HG03342 (cell line): ENCODE results near the gene SEMA6B.

Source experiments
- ATAC-seq: cut with Tn5 transposase; IDR thresholded peaks from one replicate; pipeline ENCODE4 v1.9.1; 2021; ENCODE audit warnings: mild to moderate bottlenecking, moderate library complexity; ENCODE audit not compliant: unreplicated experiment

SEMA6B gene

DNA sequence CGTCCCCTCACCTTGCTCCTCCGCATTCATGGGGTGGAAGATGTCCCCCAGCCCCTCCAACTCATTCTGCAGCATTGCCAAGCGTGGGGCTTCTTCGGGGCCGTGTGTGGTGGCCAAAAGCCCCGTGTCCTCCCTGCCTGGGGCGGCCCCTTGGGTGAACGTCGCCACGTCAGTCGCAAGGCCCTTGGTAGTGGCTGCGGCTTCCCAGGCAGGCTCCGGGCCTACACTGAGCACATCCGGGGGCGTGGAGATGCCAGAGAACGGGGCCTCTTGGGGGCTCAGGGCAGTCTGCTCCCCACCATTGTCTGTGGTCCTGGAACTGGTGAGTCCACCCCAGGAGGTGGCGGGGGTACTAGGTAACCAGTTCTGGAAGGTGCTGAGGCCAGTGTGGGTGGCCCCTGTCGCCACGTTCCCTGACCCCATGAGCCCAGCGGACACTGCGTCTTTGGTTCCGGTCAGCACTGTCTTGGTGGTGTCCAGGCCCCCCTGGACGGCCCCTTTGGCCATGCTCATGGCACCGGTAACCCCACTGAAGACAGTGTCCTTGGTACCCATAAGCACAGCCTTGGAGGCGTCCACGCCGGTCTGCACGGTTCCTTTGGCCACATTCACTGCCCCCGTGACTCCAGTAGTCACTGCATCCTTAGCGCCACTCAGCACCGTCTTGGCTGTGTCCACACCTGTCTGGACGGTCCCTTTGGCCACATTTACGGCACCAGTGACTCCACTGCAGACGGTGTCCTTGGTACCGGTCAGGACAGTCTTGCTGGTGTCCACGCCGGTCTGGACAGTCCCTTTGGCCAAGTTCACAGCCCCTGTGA, 48.8 kb downstream of the SEMA6B start:
- ATAC-seq: no peak

DNA sequence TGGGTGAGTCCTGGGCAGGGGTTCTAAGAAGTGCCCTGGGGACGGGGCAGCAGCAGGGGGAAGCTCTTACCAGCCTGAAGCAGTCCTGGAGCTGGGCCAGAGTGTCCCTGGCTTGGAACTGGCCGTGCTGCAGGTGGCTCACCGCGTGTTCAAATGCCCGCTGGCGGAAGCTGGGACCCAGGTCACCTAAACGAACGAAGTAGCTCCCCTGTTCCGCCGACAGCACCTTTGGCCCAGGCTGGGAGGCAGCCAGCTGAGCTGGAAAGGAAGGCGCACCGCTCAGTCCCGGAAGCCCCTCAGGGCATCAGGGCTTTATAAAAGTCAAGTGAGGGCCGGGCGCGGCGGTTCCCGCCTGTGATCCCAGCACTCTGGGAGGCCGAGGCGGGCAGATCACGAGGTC, 50.8 kb downstream of the SEMA6B start:
- ATAC-seq: no peak

DNA sequence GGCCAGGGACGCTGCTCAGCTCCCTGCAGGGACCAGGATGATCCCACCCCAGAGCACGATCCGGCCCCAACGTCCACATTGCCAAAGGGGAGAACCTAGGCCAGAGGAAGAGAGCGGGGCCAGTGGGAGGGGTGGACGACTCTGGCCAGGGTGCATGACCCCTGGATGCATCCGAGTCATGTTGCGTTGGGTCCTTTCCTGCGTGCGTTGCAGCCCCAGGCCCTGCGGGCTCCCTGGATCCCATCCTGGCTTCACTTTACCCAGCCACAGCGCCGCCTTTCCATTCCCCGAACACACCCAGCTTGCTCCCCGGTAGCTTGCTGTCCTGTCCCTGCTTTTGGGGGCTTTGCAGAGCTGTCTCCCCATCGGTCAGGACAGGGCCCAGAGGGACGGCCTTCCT, 51.7 kb downstream of the SEMA6B start:
- ATAC-seq: no peak

DNA sequence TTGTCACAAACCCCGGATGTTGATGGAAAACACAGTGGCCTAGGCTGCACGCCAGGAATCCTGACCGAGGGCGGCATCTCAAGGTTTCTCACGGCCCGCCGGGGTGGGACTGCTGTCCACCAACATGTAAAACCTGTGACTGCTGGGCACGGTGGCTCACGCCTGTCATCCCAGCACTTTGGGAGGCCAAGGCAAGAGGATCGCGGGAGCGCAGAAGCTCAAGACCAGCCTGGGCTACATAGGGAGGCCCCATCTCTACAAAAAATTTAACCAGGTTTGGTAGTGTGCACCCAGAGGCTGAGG, 52.4 kb downstream of the SEMA6B start:
- no peak for ATAC-seq

DNA sequence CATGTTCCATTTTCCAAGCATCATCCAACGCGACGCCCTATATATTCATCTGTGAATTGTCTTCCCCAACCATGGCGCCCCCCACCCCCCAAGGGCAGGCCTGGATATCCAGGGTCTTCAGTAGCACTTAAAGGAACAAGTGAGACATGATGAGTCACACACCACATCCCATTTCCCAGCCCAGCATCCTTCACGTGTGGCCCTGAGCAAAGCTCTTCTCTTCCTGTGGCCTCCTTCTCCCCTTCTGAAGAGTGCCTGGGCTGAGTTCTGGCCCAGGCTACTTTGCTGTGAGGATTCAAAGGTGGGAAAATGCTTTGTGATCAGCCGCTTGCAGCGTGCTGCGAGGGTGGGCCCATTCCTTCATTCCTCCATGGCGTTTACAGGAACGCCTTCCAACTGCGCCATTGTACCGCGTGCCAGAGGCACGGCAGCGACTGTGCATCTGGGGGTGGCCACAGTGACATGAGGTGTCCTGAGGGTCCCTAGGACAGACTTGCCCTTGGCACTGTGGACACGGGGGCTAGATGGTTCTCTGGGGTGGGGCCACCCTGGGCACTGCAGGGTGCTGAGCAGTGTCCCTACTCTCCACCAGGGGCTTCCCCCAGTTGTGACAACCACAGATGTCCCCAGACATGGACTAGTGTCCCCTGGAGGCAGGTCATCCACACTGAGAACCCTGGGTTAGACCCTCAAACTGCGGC, 52.9 kb downstream of the SEMA6B start:
- no peak for ATAC-seq

DNA sequence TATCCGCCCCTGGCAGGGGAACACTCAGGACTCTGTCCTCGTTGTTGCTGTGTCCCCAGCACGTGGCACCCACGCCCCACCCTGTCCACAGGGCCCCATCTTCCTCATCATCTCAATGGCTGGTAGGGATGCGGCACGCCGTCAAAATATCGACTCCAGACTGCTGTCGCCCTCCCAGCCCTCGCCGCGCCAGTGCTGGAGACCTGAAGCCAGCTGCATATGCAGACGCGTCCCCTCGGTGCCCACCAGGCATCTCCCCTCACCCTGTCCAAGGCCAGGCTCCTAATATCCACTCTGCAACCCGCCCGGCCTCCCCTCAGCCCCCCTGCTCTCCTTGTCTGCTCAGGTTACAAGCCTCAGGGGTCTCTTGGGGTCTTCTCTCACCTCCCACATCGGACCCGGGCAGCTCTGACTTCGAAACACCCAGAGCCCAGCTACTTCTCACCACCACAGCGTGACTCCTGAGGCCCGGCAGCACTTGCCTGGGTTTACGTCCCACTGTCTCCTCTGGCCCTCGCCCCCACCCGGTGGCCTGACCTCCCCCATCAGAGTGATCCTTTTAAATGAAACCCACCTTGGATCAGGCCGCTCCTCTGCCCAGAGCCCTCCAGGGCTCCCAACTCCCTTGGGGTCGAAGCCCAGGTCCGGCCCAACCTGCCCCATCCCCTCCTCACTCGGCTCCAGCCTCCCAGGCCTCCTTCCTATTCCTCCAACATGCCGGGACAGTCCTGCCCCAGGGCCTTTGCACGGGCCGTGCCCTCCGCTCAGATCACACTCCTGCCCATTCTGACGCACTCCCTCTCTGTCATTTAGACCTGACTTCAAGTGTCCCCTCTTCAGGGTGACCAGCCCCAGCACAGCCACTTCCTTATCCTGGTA, 53.7 kb downstream of the SEMA6B start:
- ATAC-seq: no peak

DNA sequence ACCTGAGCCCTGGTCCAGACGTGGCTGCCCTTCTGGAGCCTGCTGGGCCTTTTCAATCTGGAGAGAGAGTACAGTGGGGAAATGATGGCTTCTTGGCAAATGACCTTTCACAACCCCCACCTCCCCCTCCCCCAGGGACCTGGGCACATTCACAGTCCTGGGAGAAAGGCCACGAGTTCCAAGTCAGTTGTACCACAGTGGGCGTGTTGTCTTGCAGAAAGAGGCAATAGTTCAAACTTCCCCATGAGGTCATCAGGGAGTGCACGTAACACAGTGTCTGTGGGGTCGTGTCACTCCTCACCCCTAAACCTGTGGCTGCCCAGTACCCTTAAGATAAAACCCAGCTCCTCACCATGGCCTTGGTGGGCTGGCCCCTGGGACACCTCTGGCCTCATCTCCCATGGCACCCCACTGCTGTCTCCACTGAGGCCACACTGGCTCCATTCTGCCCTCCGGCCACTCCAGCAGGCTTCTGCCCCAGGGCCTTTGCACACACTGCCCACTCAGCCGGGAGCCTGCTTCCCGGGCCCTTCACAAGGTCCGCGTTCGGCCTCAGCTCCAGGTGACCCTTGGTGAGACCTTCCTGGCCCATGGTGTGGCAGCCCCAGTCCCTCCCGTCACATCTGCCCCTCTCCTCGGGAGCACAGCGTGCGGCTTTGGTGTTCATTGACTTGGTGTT, 54.5 kb downstream of the SEMA6B start:
- ATAC-seq: no peak

DNA sequence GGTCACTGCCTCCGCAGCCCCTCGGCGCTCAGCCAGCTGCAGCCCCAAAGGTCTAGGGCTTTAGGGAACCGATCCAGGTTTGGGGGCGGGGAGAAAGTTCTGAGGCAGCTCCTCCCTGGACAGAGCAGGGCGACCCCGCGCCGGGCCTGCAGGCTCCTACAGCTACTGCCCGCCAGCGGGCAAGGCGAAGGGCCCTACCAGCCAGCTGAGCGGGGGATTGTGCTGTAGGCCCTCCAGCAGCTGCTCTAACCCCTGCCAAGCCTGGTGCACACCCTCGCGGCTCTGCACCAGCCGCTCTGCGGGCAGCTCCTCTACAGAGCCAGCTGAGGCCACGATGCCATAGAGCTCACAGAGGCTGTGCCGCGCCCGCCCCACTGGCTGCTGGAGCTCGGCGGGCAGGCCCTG, 55.2 kb downstream of the SEMA6B start:
- no peak for ATAC-seq

DNA sequence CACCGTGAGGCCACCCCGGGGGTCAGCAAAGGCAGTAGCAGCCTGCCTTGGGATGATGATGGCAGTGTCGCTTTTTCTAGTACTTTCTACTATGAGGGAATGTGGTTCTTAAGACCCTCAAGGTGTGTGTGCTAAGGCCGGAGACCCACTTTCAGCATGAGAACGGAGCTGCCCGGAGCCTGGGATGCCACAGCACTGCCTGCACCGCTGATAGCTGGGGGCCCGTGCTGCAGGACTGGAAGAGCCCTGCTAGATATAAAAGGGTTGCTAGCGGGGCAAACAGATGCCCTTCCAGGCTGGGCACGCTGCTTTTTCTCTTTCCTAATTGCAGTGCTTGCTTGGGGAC, 55.7 kb downstream of the SEMA6B start:
- no peak for ATAC-seq

DNA sequence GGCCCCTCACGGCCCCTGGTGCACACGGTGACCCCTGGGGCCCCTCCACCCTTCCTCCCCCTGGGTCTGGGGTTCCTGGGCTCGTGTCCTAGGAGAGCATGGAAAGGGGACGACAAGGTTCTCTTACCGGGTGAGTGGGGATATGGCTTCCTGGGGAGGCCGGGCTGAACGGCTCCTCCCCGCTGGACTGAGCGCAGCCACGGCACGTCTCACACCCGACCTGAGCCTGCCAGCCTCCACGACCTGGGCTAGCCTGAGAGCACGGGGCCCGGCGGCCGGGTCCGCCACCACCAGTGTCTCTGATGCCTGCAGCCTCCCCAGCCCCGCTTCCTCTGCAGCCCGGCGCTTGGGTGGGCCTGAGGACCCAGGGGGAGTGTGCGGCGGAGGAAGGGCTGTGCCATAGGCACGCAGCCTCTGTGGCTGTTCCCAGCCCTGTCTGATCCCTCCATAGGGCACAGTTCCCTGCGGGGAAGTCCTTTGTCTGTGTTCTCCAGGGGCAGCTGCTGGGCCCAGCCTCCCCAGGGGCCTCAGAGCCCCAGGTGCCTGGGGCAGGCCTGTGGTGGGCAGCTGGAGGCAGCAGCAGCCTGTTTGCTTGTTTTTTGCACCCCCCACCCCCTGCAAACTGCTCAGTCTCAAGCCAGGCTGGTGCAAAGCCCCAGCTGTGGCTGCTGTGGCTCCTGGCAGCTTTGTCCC, 56.2 kb downstream of the SEMA6B start:
- no peak for ATAC-seq

DNA sequence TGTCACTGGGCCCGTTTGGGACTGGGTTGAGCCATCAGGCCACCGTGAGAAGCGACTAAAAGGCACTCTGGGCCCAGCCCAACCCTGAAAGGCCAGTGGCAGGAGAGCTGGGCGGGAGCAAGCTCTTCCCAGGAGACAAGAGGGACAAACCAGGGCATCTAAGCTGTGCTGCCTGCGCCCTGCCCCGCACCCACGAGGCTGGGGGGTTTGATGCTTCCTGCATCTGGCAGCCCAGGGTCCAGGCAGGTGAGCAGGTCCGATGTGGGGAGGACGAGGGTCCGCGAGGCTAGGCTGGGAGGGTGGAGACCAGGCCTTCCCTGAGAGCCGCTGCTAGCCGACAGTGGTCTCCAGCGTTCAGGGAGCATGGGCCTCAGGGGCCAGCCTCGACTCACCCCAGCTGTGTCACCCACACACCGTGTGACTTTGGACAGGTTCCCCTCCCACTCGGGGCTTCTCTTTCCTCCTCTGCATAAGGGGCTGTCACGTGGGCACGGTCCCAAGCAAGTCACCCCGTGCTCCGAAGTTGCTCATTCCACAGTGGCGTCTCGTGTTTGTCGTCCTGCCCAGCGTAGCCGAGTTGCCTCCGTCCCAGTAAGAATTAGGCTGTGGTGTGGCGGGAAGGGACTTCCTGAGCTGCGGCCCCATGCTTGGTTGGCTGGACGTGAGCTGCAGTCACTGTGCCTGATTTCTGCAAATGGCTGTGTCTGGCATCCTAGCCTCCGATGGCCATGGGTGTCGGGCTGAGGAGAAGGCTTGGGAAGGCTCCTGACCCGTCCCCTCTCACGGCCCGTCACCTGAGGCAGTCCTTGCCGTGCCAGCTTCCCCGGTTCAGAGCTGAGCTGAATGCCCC, 57.0 kb downstream of the SEMA6B start:
- no peak for ATAC-seq

DNA sequence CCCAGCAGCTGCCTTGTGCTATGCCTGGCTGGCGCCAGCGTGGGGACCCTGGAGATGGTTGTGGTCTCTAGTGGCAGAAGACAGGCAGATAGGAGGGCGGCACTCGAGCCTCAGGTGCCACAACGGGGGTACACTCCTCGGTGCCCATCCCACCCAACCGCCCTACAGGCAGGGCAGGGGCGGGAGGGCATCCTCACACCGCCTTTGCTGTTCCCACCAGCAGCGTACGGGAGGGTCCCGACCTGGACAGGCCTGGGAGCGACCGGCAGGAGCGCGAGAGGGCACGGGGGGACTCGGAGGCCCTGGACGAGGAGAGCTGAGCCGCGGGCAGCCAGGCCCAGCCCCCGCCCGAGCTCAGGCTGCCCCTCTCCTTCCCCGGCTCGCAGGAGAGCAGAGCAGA, 57.8 kb downstream of the SEMA6B start:
- ATAC-seq: no peak

DNA sequence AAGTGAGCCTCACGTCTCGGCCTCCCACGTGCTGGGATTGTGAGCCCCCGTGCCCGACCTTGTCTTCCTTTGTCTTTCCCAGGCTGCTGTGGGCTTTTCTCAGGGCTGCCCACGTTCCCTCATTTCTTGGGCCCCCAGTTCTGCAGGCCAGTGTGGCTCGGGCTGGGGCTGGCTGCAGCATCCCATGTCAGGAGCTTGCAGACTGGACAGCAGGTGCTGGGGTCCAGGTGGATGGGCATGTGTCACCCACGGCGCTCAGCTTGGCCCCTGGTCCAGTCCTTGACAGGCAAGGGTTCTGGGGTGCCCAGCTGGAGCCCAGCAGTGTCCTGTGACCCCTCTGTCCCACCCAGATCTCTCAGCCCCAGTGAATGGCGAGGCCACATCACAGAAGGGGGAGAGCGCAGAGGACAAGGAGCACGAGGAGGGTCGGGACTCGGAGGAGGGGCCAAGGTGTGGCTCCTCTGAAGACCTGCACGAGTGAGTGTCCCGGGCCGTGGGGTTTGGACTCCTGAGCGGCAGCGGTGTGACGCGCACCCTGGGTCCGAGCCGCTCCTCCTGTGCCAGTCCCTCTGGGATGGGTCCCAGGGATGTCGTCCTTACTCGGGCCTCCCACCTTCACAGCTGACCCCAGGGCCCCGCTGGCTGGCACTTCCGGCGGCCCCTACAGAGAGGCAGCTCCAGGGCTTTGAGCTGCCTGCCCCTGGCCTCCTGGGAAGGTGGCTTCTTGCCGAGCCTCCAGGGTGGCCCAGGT, 58.5 kb downstream of the SEMA6B start:
- no peak for ATAC-seq

DNA sequence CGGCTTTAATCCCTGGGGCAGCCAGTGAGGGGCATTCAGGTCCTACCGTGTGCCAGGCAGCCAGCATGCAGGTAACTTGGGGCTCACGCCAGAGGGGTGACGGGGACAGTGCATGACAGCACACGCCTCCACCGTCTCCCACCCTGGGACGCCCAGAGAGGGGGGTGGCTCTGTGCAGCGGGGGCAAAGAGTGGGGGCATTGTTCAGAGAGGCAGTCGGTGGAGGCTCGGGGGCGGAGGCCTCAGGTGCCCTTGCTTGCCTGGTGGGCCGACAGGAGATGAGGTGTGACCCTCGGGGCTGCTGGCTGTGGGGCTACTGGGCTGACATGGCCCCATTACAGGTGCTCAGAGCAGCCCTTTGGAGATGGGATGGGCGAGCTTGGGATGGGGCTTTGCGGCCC, 59.6 kb downstream of the SEMA6B start:
- ATAC-seq: no peak

DNA sequence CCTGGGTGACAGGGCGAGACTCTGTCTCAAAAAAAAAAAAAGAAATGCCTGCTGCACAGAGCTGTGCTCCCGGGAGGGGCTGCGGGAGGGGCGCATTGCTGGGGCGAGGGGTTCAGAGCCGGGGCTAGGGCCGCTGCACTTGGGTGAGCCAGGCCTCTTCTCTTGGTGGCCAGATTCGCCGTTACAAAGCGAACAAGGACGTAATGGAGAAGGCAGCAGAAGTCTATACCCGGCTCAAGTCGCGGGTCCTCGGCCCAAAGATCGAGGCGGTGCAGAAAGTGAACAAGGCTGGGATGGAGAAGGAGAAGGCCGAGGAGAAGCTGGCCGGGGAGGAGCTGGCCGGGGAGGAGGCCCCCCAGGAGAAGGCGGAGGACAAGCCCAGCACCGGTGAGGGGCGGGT, 60.2 kb downstream of the SEMA6B start:
- ATAC-seq: no peak

DNA sequence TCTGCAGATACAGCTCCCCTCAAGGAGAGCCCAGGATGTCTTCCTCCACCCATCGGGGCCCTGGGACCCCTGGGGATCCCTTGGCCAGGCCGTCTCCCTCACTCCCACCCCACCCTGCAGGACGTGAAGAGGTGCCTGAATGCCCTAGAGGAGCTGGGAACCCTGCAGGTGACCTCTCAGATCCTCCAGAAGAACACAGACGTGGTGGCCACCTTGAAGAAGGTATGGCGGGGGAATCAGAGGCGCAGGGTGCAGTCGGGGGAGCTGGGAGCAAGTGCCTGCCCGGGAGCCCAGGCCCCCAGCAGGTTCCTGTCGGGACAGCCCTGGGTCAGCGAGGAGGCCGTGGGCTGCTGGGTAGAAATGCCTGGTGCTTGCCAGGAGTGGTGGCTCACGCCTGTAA, 60.8 kb downstream of the SEMA6B start:
- no peak for ATAC-seq

DNA sequence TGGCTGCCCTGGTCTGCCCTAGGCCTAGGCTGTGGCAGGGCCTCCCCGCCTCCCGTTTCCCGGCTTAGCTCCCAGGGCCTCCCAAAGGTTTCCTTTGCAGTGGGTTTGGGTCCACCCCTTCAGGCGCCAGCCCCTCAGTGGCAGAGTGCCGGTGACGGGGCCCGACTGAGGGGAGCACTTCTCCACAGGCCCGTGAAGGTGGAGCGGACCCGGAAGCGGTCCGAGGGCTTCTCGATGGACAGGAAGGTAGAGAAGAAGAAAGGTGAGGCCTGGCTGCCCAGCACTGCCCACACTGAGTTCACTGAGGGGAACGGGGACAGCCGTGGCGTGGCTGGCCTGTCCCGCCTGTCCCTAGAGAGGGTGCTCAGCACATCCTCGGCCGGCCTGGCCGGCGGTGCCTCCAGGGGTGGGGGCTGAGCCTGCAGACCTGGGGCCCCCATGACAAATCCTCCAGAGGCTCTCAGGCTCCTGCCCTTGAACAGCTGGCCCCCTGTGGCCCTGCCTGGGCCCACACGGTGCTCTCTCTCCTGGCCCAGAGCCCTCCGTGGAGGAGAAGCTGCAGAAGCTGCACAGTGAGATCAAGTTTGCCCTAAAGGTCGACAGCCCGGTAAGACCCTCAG, 61.6 kb downstream of the SEMA6B start:
- ATAC-seq: no peak

DNA sequence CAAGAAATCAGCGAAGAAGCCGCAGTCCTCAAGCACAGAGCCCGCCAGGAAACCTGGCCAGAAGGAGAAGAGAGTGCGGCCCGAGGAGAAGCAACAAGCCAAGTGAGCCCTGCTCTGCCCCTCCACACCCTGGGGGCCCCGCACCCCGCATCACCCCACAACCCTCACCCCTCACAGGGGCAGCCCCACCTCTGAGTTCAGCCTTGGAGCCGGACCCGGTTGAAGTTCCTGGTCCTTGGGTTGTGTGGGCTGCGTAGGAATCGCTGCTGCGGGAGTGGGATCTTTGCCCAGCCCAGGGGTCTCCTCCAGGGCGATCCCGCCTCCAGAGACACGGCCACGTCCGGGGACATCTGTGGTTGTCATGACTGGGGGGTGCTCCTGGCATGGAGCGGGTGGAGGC, 63.2 kb downstream of the SEMA6B start:
- ATAC-seq: no peak

DNA sequence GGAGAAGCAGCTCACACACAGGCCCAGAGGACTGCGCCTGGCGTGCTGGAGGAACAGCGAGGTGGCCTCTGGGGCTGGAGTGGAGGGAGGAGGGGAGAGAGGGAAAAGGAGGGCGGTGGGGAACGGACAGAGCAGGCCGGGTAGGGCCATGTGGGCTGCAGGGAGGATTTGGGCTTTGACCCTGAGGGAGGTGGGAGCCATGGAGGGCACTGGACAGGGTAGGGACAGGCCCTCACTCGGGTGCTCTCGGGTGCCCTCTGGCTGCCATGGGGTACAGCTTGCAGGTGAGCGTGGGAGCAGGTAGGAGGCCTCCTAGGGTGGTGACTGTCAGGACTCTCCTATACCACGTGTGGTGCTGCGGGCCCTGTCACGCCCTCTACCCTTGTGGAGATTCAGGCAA, 64.0 kb downstream of the SEMA6B start:
- no peak for ATAC-seq
